ENCODE results near the gene LPAR1.

LPAR1 gene

DNA sequence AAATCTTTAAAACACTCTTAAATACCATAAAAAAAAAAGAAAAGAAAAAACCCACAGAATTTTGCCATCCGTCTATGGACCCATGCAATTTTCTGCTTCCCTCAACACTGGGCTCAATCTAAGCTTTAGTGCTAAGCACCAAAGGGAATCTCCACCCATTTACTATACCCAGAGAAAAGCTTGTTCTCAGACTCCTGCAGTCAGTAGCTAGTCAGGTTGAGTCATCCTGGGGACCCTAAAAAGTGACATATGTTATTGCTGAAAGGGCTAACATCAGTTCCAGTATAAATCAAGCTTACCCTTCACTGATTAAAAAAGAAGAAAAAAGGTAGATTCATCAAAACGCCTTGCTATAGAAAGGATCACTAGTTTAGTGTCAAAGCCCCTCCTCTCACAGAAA is 192.1 kb downstream of the LPAR1 start:
- Histone ChIP-seq H3K4me3 (no peak overlapping the region), H3K27me3 (no peaks in the 10 kb centered on the region), H3K9me3 (no peaks in the 10 kb centered on the region), H3K36me3 (no peaks in the 10 kb centered on the region), H3K4me1 (peaks cover 0 to 21% (median 3%) of the 10 kb centered on the region in 4 donors), H3K27ac (no peak overlapping the region)
- DNase-seq, result no peak
- intact Hi-C loops (cut with DNase I; ENCODE audit: low total_unique reads), result no loop called here
- TF ChIP-seq, protein P1, sequence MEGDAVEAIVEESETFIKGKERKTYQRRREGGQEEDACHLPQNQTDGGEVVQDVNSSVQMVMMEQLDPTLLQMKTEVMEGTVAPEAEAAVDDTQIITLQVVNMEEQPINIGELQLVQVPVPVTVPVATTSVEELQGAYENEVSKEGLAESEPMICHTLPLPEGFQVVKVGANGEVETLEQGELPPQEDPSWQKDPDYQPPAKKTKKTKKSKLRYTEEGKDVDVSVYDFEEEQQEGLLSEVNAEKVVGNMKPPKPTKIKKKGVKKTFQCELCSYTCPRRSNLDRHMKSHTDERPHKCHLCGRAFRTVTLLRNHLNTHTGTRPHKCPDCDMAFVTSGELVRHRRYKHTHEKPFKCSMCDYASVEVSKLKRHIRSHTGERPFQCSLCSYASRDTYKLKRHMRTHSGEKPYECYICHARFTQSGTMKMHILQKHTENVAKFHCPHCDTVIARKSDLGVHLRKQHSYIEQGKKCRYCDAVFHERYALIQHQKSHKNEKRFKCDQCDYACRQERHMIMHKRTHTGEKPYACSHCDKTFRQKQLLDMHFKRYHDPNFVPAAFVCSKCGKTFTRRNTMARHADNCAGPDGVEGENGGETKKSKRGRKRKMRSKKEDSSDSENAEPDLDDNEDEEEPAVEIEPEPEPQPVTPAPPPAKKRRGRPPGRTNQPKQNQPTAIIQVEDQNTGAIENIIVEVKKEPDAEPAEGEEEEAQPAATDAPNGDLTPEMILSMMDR (IDR thresholded peaks at IDR 0.05), result no peak

DNA sequence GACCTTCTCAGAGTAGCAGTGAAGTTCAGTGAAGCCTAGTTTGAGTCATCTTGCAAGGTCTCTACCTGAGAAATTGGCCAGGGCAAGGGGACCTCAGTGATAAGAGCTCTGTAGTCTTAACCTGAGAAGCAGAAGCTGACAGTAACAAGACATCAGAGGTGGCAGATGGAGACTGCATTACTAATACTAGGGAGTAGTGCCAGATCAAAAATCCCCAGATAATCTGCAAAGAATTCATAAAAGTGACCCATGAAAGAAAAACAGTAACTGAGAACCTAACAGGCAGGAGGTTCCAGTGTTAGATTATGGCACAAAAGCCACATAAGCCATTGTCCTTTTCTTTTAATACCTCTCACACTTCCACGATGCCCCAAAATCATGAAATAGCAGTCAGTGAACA is 194.1 kb downstream of the LPAR1 start:
- H3K9me3 ChIP-seq, result no peaks in the 10 kb centered on the region
- H3K4me3 ChIP-seq, result no peak overlapping the region
- H3K4me1 ChIP-seq, result peaks cover 0 to 21% (median 3%) of the 10 kb centered on the region in 4 donors
- intact Hi-C loops (cut with DNase I; ENCODE audit: low total_unique reads), result no loop called here
- no peak overlapping the region for H3K27ac ChIP-seq
- no peaks in the 10 kb centered on the region for H3K27me3 ChIP-seq
- no peak for DNase-seq
- no peaks in the 10 kb centered on the region for H3K36me3 ChIP-seq
- TF ChIP-seq, protein P1 (IDR thresholded peaks at IDR 0.05), result no peak

DNA sequence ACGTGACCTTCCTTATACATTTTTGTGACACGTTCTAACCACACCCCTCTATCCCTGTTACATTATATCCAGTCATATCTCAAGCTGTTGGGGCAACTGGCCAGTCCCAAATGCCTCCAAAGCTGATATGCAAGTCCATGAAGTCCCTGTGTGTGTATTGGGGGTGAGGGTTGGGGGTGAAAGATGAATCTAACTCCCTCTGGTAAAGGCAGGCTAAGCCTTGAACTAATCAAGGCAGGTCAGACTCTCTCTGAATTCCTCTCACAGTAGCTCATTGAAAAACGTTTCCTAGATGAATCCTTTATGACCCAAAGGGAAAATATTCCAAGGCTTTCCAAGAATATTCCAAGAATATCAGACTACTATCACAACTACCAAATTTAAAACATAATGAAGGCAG is 195.3 kb downstream of the LPAR1 start:
- Histone ChIP-seq H3K27ac (no peak overlapping the region), H3K27me3 (no peaks in the 10 kb centered on the region), H3K4me1 (peaks cover 0 to 16% (median 3%) of the 10 kb centered on the region in 4 donors), H3K9me3 (no peaks in the 10 kb centered on the region), H3K36me3 (no peaks in the 10 kb centered on the region), H3K4me3 (no peak overlapping the region)
- DNase-seq, result no peak
- intact Hi-C loops (cut with DNase I; ENCODE audit: low total_unique reads), result no loop called here
- TF ChIP-seq, protein P1 (IDR thresholded peaks at IDR 0.05), result no peak

DNA sequence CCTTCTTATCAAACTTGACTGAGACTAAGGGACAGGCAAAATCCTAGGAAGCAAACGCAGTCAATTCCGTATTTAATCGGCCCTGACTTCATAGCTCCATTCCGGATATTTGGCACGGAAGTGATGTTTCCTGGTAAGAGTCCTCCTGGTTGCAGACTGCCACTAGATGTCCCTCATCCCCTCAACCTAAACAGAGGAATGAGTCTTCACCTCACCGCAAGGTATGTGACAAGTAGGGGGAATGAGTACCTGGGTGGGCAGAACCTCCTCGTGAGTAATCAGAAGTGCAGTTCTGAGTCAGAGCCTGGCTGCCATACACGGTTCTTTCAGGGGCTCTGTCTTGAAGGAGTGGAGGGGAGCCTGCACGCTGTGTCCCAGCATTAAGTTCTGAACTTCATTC is 196.1 kb downstream of the LPAR1 start:
- Histone ChIP-seq H3K9me3 (no peaks in the 10 kb centered on the region), H3K4me1 (peaks cover 0 to 8% (median under 1%) of the 10 kb centered on the region in 4 donors), H3K27ac (no peak overlapping the region), H3K36me3 (no peaks in the 10 kb centered on the region), H3K27me3 (no peaks in the 10 kb centered on the region), H3K4me3 (no peak overlapping the region)
- DNase-seq, result no peak
- TF ChIP-seq, protein P1 (IDR thresholded peaks at IDR 0.05), result no peak
- intact Hi-C loops (cut with DNase I; ENCODE audit: low total_unique reads), result no loop called here

DNA sequence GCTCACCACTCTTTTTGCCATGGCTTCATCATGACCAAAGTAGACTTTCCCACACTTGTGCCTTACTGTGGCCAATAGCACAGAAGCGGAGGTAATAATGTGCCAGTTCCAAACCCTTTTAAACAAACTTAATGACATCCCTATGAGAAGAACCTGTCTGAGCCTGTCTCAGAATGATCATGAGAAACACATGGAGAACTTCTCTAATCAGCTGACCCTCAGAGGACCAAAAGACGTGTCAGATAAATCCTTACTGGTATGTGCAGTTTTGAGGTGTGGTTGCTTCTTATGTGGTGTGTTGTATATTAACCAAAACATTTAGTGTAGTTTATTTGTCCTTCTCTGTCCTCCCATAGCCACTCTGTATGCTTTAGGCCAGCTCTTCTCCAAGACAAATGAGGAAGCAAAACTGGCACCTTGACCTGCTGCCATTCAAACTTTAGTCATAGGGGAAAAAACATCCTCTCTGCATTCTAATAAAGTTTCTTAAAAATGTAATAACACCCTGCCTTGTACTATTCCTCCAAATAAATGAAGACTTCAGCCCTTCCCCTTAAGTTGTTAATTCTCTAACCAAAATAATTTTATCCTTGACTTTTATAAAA is 200.8 kb downstream of the LPAR1 start:
- H3K27me3 ChIP-seq, result no peaks in the 10 kb centered on the region
- no peaks in the 10 kb centered on the region for H3K9me3 ChIP-seq
- H3K4me1 ChIP-seq, result peaks cover 0 to 7% (median 0%) of the 10 kb centered on the region in 4 donors
- no peaks in the 10 kb centered on the region for H3K36me3 ChIP-seq
- no peak overlapping the region for H3K4me3 ChIP-seq
- no peak overlapping the region for H3K27ac ChIP-seq
- no peak for DNase-seq
- intact Hi-C loops (cut with DNase I; ENCODE audit: low total_unique reads), result no loop called here
- TF ChIP-seq, protein P1 (IDR thresholded peaks at IDR 0.05), result no peak

DNA sequence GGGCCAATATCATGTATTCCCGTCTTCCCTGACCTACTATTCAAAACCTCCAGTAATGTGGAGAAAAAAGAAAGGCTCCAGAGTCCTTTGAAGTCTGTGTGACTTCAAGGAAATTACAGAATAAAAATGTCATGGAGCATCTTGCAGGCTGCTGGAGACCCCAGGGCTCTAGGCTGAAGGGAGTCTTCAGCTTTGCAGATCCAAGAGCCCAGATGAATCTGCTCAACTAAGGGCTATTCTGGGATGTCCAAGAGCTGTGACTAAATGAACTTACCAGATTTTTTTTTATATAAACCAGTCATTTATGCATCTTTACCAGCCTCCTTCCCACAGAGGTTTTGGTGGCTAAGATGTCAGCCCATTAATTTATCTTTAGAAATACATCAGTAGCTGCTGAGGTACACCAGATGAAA is 202.4 kb downstream of the LPAR1 start:
- intact Hi-C loops (cut with DNase I; ENCODE audit: low total_unique reads), result no loop called here
- TF ChIP-seq, protein P1 (IDR thresholded peaks at IDR 0.05), result no peak
- Histone ChIP-seq H3K4me3 (no peak overlapping the region), H3K4me1 (peaks cover 0 to 7% (median 0%) of the 10 kb centered on the region in 4 donors), H3K36me3 (no peaks in the 10 kb centered on the region), H3K9me3 (no peaks in the 10 kb centered on the region), H3K27ac (no peak overlapping the region), H3K27me3 (no peaks in the 10 kb centered on the region)
- DNase-seq, result no peak

All from tibial artery (tissue), 4 donors.